HG03103 (cell line): Measurements from ENCODE around the gene C5orf47.

Experiments used
- ATAC-seq: cut with Tn5 transposase; IDR thresholded peaks from one replicate; pipeline ENCODE4 v1.9.1; 2021; ENCODE audit warnings: low read depth; ENCODE audit not compliant: unreplicated experiment

C5orf47 gene, protein sequence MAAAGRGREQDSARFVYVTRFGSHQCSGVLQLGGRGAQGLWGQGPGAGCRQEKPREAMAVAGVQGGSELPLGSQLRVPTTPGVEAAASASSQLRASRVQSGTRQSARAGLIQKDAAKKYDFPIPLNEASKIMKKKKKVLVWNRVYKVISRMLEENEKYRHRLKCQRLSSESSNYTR

DNA sequence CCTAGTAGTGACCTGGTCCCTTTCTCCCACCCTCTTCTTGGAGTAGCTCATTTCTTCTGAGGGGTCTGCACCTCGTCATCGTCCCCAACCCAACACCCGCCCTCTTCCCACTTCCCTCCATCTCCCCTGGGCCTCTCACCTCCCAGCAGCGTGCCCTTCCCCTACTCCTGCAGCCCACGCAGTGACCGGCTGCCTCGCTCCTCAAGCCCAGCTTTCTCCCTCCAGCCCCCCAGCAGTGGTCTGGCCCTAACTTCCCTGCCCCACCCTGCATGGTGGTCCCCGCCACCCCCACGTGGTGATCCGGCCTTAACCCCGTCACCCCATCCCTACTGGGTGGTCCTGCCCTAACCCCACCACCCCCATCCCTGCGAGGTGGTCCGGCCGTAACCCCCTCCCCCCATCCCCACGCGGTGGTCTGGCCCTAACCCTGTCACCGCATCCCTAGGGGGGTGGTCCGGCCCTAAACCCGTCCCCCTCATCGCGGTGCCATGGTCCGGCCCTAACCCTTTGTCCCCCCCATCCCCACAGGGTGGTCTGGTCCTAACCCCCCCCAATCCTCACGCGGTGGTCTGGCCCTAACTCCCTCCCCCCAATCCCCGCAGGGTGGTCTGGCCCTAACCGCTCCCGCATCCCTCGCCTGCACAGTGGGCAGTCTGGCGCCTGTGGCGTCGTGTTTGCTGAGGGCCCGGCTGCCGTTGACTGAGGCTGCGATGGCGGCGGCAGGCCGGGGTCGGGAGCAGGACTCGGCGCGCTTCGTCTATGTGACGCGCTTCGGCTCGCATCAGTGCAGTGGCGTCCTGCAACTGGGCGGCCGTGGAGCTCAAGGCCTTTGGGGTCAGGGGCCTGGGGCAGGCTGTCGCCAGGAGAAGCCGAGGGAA lies at the start of gene C5orf47:
Gene C5orf47 (plus strand): TSS at position 617 of the 878 bp plus-strand sequence. CDS start 94 bp downstream, at position 711.
- ATAC-seq = no peak

DNA sequence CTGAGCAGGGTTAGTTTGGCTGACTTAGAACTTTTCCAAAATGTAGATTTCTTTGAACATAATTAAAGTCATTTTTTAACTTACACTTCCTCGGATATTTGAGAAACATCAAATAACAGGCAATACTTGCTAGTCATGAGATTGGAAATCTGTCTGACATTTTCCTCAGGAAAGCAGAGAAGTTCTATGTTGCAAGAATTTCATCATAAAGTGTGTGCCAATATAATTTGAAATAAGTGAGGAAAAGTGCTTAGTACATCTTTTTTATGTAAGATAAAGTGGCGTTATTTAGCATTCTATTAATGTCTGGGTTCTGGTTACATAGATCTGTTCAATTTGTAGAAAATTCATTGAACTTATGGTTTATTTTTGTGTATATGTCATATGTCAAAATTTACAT lies 48.7 kb upstream of the C5orf47 start:
- ATAC-seq = no peak

DNA sequence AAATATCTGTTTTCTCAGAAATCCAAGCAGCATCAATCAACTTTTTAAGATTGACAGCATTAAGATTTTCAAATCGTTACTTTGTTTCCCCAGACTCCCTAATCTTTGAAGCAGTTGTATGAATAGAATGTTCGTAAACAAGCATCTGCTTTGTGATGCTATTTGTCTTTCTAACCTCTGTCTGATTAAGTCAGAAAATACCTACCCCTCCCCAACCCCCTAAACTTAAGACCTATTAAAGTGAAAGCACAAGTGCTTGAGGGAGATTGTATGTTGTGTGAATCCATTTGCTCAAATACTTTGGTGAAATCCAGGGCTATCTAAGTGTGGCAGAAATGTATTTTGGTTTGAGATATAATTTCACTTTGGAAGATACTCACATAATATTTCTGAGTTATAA lies 47.9 kb upstream of the C5orf47 start:
- no peak for ATAC-seq

DNA sequence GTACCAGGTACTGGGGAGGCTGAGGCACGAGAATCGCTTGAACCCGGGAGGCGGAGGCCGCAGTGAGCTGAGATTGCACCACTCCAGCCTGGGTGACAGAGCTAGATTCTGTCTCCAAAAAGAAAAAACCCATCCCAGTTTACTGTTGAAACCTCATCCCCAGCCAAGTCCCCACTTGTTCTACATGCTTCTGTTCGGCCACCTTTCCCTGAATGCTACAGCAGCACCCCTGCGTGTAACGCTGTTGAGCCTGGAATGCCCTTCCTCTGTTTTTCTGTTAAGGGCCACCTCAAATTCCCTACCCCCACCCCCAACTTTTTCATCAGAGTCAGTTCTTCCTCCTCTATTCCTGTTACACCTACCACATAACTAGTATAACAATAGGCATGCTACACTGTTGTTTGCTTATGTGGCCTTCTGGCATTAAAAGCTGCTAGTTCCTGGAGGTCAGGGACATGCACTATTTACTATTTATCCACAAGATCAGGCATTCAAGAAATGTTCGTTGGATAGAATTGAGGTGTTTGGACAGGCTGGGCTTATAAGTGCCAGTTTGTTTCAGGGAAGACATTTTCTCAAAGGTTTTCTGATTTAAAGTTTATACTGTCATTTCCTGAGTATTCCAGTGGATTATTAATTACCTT lies 47.1 kb upstream of the C5orf47 start:
- ATAC-seq = no peak

DNA sequence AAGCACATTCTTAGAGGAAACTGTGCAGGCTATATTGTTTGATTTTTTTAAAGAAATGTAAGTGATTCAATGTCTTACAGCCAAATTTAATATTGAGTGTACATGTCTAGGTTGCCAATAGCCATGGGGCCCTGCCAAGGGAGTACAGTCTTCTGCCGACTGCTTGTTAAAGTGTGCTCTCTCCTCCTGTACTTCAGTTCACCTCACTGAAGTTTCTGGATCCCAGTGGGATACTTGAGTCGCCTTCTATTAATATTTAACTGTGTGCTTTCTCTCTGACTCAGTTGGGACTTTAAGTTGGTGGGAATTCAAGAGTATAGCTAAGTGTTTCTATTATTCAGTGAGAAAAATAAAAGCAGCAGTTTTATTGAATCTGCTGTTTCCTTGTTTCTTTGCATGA lies 44.5 kb upstream of the C5orf47 start:
- no peak for ATAC-seq

DNA sequence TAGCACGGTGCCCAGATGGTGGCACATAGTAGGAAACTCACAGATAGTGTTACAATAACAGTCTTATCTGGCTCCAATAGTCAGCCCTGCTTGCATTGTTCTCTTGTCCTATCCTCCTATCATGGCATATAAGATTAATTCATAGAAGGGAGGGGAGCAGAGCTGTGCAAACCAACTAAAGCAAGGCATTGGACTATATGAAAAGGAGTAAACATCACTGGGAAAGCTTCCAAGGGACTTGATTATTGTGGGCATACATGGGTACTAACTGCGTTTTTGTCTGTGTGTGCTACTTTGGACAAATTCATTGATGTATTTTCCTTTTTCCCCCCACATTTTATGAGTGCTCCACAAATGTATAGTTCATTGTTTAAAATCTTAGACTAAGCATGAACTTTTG lies 43.8 kb upstream of the C5orf47 start:
- no peak for ATAC-seq

DNA sequence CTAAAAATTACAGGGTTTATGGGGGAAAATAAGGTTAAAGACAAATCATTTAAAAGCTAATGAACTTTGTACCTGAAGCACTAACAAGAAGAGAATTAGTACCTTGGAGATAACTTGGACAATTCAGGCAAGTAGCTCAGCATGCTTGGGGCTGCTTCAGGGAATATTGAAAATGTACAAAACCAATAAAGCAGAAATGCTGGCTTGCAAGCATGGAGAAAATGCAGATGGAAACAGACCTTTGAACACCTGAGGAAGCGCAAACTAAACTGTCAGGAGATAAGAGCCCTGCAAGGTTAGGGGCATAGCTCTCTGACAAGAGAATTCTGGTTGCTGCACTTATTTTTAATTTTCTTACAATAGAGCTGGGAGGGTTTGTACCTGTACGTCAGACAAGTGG lies 42.6 kb upstream of the C5orf47 start:
- no peak for ATAC-seq

DNA sequence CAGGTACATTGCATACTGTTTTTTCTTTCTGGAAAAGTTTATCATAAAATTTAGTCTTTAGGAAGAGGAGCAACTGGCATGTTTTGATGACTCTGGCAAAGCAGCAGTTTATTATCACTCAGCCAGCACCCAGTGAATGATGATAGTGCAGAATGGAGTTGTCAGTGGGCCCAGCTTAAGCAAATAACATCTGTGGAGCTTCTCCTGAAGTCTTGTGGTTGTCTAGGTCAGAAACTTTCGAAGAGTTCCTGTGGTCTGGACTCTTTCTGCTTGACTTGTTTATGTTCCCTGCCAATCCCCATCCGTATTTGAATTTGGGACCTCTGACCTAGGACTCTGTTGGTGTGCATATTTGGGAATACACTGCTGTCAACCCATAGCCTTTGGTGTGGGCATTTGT lies 38.1 kb upstream of the C5orf47 start:
- ATAC-seq = no peak

DNA sequence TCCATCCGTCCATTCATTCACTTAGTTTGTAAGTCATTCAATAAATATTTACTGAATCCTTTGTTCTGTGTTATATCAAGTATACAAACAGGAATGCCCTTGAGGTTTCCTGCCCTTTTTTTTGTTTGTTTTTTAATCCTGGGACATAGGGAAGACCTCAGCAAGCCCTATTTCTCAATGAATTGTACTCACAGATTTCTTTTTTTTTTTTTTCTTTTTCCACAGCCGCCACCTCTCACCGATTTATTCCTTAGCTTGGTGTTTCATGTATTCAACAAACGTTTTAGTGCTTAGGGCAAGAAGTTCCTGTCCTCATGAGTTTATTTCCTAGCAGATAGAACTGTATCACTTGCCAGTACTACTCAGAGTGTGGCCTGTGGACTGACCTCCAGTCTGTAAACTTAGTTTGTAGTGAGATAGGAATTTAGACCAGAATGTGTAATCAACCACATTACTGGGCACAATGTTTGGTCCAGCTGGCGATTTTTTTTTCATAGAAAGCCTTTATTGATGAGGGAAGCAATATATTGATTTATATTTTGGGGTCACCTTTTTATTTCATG lies 35.4 kb upstream of the C5orf47 start:
- ATAC-seq = no peak

DNA sequence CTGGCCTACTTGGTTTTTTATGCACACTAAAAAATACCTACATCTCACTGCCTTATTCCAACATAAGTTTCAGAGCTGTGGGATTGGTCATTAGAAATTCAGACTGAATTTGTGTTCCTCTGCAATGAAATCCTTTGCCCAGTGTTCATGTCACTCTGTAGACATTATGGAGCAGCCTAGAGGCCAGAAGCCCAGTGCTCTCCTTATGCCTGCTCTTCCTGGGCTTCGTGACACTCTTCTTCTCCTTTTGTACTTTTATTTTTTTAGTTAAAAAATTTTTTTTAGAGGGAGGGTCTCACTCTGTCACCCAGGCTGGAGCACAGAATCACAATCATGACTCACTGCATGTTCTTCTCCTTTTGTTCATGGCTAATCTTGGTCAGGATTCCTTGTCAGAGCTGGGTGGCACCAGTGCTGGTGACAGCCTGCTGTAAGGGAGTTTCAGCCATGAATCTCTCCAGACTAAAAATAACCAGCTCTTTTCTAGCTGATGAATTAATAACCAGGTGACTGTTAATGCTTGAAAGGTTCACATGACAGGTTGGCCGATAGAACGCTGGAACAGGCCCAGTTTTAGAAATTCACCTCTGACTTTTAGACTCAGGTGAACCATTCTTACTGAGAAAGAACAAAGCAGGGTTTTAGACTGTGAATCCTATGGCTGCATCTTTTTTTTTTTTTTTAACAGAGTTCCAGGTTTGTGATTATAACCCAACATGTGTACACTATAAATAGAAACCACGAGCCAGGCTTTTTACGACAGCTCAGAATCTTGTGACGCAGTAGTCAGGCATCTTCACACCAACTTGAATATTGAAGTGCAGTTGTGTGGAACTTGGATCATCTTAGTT lies 34.1 kb upstream of the C5orf47 start:
- no peak for ATAC-seq

DNA sequence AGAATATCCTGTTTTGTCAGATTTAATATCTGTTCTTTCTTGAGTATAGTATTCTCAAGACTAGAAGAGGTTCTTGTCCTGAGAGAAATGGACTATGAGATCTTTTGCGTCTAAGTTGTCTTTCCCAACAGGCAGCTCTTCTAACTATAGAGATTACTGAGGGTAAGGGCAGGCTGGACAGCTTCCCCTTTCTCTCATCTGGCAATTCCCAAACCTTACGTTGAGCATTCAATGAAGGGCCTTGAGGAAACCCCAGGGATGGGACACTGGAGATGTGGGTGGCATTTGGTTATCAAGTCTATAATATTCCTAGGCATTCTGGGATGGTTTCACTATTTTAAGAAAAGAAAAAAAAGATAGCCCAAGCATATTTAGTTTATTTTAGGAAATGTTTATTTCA lies 28.0 kb upstream of the C5orf47 start:
- no peak for ATAC-seq

DNA sequence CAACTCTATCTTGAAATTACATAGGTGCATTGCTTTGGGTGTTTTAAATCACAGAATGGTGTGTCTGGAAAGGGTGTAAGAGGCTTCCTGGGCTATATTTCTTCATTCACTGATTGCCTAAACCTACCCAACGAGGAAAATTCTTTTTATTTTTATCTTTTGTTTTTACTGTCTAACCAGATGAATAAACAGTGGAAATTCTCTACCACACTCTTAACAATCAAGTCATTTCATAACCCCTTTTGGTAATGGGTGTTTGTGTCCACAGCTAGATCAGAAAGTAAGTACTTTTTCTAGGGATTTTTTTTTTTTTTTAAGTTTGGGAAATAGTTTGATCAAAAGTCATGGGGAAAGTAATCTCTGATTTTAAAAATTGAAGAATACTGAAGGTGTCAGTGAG lies 27.6 kb upstream of the C5orf47 start:
- no peak for ATAC-seq

DNA sequence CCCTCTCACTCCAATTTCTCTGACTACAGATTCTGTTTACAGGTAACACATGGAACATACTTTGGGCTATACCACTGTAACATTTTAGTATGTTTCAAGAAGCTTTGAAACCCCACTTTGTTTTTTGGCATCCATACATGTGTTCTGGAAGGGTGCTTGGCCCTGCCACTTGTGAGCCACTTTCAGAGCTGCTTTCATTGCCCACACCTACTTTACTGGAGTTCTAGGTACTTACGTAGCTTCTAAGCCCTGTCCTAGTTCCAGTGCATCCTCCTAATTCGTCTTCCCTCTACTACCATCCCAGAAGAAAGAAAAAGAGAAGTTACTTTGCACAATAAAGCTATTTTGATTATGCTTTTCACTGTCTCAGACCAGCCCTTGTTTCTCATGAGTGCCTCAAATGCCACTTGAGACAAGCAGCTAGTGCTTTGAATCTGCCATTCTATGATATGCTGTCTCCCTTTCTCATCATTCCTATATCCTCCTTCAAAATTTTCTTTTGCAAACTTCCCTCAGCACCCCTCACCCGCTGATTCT lies 26.5 kb upstream of the C5orf47 start:
- no peak for ATAC-seq

DNA sequence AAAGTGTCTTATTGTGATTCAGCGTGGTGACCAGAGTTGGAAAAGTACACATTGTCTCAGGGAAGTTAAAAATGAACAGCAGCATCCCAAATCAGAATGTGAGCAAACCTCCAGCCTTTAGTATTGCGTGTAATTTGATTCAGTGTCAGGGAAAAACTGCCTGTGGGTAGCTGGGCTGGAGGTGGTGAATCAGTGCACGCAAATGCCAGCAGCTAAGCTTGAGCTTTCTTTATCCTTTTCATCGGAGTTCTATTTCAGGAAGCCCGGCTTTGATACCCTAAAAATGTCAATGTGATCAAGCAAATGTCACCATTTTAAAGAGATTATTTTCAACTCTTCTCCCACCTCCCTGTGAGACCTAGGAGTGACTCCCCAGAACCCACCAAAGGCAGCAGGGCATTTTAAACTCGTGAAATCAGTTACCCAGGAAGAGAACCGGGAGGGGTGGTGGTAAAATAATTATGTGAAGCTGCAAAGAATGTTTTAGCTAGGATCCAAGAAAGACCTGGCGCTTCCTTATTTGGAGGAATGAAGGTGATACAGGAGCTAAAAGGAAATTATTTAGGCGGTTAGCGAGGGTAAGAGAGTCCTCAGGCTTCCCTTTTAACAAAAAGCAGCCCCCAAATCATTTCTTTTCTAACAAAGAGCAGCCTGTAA lies 25.7 kb upstream of the C5orf47 start:
- no peak for ATAC-seq

DNA sequence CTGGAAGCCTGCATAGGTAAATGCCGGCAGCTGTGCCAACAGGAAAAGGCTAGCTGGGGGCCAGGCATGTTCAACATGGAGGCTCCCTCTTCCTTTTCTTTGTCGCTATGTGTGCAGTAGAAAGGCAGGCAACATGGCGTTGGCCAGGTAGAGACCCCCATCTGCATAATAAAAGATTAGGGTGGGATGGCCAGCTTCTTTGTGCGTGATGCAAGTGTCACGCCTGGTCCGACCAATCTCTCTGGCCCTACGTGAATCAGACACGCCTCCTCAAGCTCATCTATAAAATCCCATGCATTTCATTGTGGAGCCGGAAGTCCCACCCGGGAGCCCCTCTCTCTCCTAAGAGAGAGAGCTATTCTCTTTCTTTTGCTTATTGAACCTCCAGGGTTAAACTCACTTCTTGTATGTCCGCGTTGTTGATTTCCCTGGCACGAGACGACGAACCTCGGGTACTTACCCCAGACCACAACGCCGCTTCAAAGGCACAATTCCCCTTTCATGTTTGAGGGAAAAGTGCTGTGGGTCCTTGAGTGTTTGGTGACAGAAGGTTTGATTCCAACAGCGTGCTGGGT lies 25.0 kb upstream of the C5orf47 start:
- no peak for ATAC-seq

DNA sequence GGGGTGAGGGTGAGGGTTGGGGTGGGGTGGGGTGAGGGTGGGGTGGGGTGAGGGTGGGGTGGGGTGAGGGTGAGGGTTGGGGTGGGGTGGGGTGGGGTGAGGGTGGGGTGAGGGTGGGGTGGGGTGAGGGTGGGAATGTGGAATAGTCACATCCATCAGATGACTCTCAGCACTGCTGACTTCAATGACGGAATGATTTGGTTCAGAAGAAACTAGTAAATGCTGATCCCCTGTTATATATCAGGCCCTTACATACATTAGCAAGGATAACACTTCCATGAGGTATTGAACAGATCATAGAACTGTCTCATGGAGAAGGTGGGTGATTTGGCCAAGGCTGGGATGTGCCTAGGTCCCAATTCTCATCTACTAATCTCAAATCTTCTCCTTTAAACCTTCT lies 24.5 kb upstream of the C5orf47 start:
- ATAC-seq = no peak

DNA sequence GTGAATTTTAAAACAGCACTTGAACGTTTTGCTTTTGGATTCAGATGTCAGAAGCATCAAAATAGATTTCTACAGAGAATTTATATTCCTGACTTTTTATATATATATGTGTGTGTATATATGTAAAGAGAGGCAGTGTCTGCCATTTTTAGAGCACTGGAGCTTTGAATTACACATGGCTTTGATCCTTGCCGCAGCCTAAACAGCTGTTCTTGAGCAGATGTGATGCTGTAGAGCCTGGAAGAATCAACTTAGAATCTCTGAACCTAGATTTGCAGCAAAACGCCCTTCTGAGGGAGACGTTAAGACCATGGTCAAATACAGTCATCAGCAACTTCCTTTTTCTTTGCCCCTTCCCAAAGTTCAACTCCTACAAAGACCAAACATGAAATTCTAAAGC lies 21.7 kb upstream of the C5orf47 start:
- ATAC-seq = no peak

DNA sequence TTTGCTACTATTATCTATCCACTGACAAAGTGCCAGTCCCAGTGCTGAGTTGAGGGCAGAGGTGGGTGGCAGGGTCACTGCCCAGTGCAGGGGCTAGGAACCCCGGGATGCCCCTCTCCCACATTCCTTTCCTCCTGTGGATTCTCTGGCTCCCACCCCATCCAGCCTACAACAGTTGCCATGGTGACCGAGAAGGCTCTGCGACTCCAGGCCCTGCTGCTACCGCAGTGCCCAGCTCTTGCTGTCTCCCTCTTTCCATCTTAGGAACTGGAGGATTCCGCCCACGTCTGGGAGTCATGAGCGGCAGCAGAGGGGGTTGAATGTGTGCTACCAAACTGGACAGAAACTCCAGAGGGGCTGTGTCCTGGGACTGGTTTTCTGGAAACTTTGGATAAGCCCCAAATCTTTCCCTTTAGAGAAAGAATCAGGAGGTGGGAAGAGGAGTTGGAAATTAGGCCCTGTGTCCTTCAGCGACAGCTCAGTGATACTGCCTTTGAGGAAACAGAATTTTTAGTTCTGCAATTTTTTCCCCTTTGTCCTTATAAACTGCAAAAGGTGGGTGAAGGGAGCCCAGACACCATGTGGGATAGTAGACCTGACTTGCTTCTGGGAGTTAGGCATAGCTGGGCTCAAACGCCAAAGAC lies 20.7 kb upstream of the C5orf47 start:
- ATAC-seq = no peak
